NCI-H187 treated with DMSO at 0.1 percent for 48 hours (cell line): ENCODE results near the gene DNAJC17.

Experiments used
- DNase-seq: peaks from one replicate; lab custom pipeline; 2025; lab: John Stamatoyannopoulos, UW

DNAJC17 gene

DNA sequence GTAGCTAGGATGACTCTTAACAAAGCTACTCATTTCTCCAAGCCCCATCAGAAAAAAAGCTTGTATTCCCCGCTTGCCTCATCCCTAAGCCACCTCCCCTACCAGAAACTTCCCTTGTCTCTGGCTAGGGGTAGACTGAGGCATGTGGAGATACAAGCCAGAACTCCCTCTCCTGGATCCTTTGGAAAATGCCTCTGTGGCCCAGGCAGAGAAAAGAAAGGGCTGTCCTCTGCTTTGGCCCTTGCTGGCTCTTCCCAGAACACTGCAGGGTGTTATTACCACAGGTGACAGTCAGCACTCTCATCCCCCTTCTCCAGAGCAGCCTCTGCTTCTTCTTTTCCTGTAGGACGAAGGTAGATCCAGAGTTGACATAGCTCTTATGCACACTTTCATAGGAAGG, 67.4 kb downstream of the DNAJC17 start:
- no peak for DNase-seq

DNA sequence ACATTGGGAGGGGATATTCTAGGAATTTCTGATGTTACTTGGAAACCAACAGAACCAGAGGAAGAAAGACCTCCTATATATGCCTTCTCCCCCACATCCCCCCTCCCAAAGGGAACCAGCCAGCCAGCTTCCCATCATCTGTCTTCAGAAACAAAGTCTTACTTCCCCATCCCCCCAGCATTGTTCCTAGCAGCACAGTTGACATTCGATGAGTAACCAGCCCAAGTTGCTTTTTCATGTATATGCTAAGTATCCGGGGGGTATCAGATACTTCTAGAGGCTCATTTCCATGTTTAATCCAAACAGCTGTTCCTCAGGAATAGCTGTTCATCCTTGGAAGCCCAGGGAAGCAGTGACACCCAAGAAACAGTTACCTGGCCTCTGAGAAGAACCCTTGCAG, 68.2 kb downstream of the DNAJC17 start:
- DNase-seq: no peak

DNA sequence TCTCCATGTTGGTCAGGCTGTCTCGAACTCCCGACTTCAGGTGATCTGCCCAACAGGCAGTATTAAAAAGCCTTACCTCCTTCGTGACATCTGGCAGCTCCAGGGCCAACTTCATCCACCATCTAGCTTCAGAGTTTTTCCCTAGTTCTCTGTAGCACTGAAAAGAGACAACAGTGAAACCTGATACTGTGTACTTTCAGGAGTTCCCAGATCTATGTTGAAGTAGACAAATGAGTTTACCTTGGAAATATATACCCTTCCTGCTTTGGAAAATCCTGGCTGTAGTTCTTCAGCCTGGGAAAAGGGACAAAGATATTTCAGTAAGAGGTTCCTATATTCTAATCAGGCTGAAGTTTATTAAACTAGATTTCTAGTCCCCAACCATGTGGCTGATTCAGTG, 70.2 kb downstream of the DNAJC17 start:
- no peak for DNase-seq

DNA sequence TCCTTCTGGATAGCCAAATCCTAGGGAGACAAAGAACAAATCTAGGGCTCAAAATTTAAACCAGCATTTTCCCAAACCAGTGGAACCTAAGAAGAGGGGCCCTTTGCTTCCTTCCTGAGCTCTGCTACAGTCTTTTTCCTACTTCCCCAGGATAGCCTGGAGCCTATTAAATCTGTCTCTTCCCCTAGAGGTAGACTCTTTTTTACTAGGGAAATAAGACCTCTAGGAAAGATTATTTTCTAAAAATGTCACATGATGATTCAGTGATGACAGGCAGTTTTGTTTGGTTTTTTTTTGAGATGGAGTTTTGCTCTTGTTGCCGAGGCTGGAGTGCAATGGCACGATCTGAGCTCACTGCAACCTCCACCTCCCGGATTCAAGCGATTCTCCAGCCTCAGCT, 70.7 kb downstream of the DNAJC17 start:
- no peak for DNase-seq

DNA sequence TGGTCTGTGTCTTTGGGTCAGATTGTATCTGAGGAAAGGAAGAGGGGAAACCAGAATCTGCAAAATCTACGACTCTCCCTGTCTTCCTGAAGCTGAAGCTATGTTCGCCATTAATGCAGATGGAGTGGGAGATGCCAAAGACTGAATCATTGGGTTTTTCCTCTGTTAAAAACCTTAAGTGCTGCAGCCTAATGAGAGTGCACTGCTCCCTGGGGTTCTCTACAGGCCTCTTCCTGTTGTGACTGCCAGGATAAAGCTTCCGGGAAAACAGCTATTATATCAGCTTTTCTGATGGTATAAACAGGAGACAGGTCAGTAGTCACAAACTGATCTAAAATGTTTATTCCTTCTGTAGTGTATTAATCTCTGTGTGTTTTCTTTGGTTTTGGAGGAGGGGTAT, 76.2 kb downstream of the DNAJC17 start:
- no peak for DNase-seq

DNA sequence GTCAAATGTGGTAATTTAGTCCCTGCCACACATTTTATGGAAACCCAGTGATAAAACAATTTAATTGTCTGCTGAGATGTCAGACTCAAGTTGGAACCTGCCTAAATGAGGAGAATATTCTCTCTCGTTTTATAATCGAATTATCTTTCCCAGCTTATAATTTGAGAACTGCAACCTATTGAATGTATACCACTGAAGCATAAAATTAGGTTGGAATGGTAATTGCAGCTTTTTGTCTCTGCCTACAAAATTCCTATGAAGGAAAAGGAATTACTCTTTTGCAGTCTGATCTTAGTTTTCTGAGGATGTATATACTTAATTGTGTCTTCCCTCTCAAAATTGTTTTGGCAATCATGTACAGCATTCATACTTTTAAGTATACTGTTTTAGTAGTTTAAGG, 83.4 kb downstream of the DNAJC17 start:
- DNase-seq: no peak

DNA sequence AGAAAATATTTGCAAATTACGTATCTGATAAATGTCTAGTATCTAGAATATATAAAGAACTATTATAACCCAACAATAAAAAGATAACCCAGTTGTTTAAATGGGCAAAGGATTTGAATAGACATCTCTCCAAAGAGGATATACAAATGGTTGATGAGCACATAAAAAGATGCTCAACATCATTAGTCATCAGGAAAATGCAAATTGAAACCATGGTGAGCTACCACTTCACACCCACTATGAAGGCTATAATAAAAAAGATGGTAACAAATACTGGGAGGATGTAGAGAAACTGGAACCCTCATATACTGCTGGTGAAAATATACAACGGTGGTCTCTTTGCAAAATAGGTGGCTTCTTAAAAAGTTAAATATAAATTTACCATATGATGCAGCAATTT, 84.3 kb downstream of the DNAJC17 start:
- DNase-seq: no peak

DNA sequence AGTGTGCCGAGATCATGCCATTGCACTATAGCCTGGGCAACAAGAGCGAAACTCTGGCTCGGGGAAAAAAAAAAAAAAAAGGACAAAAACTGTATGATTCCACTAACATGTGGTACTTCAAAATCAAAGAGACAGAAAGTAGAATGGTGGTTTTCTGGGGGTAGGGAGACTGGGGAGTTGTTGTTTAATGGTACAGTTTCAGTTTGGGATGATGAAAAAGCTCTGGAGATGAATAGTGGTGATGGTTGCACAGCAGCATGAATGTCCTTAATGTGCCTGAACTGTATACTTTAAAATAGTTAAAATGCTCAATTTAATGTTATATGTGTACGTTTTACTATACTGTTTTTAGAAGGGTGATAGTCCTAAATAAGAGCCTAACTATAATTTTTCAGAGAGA, 84.9 kb downstream of the DNAJC17 start:
- no peak for DNase-seq

DNA sequence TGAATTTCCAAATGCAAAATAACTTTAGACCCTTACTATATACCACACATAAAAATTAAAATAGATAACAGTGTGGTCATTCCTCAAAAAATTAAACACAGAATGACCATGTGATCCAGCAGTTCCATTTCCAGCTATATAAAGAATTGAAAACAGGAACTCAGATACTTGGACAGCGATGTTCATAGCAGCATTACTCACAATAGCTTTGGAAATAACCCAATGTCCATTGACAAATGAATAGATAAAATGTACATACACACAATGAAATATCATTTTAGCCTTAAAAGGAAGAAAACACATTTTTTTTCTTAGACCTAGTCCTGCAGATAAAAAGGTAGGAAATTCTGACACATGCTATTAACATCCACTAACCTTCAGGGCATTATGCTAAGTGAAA, 85.6 kb downstream of the DNAJC17 start:
- DNase-seq: no peak

DNA sequence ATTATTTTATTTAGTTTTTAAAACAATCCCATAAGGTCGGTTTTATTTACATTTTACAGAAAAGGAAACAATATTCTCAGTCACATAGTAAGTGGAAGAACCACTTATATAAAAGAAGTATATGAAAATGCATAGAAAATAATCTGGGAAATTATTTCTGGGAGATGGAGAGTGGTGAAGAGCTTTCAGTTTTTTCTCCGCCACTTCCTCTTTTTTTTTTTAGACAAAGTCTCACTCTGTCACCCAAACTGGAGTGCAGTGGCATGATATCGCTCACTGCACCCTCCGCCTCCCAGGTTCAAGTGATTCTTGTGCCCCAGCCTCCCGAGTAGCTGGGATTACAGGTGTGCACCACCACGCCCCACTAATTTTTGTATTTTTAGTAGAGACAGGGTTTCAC, 91.1 kb downstream of the DNAJC17 start:
- DNase-seq: no peak
